HG02852 (cell line): ENCODE data around the gene SDHAF3.
A peak's percentile ranks its signal among the peaks of the same experiment; 100 is the strongest.
"Not testable (repeated sequence)": the region's sequence is repeated elsewhere in the genome, so short reads cannot be mapped to it uniquely, and the experiment has no call there.

Source experiments
- ATAC-seq: cut with Tn5 transposase; IDR thresholded peaks from one replicate; pipeline ENCODE4 v1.9.1; 2021; ENCODE audit warnings: mild to moderate bottlenecking, moderate library complexity; ENCODE audit not compliant: unreplicated experiment

The SDHAF3 gene

DNA sequence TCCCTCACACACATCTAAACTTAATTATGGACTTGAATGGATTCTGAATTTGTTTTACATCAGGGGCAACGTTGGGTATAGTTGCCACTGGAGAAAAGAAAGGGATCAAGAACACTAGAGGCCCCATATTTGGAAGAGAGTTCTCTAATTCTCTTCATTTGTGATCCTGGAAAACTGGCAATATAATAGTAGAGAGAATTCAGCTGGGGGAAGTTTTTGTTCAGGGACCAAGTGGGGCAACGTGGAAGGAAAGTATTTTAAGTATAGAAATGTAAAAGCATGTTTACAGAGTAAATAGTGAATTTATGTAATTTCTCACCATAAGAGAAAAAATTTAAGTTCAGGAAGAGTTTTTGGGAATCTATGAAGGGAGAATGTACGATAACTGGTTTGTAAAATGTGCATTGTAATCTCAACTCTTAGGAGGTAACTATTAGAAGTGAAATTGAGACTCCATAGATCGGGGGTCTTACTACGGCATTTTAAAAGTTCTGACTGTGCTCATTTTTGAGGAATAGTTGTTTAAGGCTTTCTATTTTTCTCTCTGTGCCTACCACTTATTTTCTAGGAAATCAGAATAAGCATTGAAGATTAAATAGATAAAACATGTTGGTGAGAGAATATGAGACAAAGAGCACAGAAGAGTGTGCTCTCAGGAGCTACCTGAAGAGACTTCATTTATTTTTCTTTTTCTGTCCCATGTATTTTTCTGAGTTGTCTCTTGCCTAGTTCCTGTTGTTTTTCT, 3.4 kb downstream of the SDHAF3 start:
- no peak for ATAC-seq

DNA sequence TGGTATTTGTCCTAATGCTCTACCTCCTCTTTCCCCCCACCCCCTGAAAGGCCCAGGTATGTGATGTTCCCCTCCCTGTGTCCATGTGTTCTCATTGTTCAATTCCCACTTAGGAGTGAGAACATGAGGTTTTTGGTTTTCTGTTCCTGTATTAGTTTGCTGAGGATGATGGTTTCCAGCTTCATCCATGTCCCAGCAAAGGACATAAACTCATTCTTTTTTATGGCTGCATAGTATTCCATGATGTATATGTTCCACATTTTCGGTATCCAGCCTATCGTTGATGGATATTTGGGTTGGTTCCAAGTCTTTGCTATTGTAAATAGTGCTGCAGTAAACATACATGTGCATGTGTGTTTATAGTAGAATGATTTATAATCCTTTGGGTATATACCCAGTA, 5.6 kb downstream of the SDHAF3 start:
- not testable (repeated sequence) for ATAC-seq

DNA sequence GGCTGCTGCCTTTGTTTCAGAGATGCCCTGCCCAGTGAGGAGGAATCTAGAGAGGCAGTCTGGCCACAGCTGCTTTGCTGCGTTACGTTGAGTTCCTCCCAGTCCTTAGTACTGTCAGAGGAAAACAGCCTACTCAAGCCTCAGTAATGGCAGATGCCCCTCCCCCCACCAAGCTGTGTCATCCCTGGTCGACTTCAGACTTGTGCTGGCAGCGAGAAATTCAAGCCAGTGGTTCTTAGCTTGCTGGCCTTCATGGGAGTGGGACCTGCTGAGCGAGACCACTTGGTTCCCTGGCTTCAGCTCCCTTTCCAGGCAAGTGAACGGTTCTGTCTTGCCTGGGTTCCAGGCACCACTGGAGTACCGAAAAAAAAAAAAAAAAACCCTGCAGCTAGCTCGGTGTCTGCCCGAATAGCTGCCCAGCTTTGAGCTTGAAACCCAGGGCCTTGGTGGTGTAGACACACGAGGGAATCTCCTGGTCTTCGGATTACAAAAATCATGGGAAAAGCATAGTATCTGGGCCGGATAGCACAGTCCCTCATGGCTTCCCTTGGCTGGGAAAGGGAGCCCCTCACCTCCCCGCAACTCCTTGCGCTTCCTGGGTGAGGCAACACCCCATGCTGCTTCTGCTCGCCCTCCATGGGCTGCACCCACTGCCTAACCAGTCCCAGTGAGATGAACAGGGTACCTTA, 9.1 kb downstream of the SDHAF3 start:
- ATAC-seq, result no peak

DNA sequence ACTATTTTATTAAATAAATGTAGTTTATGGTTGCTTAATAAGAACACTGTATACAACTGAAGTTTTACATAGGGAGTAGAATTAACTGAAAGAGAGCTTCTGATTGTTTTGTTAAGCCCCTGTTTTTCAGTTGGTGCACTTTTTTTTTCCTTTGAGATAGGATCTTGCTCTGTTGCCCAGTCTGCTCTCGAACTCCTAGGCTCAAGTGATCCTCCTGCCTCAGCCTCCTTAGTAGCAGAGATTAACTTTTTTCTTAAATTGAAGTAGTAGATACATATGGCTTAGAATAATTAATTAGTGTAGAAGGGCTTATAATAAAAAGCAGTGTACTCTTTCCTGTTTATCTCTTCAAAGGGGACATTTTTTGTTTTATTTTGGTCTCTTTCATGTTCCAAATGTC, 11.2 kb downstream of the SDHAF3 start:
- ATAC-seq, result no peak

DNA sequence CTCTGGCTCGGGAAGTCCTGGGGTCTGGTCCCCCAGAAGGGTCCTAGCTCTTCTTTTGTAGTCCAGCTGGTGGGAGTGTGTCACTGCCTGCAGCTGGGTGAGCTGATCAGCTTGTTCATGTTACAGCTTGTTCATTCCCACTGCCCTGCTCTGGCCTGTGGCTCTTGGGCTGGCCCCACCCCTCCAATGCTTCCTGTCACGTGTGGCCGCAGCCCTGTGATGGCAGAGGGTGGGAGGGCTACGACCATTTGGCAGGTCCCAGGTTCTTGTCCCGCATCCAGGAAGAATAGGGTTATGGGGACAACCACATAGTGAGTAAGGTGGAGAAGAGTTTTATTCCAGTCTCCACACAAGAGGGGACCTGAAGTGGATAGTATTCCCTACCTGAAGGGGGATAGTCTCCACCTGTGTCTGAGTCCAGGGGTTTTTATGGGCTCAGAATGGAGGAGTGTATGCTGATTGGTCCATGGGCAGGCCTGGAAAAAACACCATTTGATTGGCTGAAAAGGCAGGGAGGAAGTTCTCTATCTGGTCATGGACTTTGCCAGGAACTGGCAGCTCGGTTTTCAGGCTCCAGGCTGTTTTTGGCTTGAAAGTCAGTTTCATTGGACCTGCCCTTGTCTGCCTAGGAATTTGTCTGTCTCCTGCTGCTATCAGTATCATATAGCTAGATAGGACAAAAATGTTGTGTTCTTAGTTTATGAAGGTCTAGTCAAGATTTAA, 13.1 kb downstream of the SDHAF3 start:
- ATAC-seq, result no peak

DNA sequence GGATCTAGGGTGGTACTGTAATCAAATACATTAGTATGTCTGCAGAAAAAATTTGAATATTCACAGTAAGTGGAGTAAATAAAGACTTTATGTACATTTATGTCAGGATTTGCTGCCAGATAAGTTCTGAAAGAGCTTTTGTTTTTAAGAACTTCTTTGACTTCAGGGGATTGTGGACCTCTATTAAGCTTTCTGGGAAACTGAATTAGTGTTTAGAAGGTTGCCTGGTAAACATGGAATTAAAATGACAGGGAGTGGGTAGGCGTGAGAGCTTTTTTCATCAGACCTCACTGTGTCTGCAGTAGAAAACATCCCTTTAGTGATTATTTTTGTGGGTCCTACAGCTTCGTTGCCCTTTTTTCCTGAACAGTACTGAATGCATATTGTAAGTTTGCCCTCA, 15.7 kb downstream of the SDHAF3 start:
- no peak for ATAC-seq

DNA sequence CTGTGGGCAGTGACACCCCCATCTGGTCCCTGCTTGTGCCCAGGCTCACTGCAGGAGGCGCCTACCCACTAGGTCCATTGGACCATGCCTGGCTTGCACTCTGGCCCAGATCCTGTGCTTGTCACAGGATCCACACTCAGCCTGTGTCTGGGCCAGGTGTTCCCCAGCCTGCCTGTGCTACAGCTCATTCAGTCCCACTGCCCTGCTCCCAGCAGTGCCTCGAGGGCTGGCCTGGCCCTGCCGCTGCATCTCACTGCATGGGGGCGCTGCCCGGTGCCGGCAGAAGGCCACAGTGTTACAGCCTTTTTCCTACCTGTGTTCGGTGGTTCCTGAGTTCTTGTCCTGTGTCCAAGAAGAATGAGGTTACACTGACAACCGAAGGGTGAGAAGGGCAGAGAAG, 21.3 kb downstream of the SDHAF3 start:
- no peak for ATAC-seq

DNA sequence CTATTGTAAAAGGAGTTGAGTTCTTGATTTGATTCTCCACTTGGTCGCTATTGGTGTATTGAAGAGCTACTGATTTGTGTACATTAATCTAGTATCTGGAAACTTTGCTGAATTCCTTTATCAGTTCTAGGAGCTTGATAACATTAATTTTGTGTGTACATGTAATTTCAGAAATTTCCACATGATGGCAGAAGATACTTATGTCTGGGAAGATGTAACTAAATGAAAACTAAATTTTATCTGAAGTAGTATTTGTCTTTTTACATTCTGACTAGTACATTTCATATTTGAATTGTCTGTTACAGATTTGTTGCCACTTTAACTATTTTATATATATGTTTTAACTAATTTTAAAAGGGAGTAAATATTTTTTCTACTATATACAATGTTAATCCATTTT, 27.6 kb downstream of the SDHAF3 start:
- ATAC-seq, result no peak

DNA sequence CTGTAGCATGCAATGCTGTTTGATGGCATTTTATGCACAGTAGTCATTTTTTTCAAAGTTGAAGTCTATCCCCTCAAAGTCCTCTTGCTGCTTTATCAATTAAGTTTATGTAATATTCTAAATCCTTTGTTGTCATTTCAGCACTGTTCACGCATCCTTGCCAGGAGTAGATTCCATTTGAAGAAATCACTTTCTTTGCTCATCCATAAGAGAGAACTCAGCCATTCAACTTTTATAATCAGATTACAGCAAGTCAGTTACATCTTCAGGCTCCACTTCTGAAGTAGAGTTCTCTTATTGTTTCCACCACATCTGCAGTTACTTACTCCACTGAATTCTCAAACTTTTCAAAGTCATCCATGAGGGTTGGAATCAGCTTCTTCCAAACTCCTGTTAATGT, 32.3 kb downstream of the SDHAF3 start:
- no peak for ATAC-seq

DNA sequence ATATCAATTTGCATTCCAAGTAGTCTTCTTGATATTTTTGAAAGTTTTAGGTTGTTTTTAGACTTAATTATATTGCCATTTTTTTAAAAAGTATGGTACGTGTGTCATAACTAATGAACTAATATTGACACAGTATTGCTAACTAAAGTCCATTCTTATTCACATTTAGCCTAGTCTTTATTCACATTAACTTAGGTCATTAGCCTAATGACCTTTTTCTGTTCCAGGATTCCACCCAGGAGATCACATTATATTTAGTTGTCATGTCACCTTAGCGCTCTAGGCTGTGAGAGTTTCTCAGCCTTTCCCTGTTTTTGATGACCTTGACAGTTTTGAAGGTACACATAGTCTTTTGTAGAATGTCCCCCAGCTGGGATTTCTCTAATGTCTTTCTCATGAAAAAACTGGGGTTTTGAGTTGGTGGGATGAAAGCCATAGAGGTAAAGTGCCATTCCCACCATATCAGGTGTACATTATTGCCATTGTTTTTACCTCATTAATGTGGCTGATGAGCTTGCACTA, 38.5 kb downstream of the SDHAF3 start:
- no peak for ATAC-seq

DNA sequence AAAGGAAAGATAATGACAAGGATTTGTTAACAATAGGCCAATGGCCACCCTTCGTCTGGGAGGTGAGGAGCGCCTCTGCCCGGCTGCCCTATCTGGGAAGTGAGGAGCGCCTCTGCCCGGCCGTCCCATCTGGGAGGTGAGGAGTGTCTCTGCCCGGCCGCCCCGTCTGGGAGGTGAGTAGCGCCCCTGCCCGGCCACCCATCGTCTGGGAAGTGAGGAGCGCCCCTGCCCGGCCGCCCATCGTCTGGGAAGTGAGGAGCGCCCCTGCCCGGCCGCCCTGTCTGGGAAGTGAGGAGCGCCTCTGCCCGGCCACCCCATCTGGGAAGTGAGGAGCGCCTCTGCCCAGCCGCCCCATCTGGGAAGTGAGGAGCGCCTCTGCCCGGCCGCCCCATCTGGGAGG, 42.5 kb downstream of the SDHAF3 start:
- not testable (repeated sequence) for ATAC-seq

DNA sequence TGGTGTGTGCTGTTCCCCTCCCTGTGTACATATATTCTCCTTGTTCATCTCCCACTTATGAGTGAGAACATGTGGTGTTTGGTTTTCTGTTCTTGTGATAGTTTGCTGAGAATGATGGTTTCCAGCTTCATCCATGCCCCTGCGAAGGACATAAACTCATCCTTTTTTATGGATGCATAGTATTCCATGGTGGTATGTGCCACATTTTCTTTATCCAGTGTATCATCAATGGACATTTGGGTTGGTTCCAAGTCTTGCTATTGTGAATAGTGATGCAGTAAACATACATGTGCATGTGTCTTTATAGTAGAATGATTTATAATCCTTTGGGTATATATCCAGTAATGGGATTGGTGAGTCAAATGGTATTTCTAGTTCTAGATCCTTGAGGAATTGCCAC, 44.1 kb downstream of the SDHAF3 start:
- ATAC-seq, result not testable (repeated sequence)

DNA sequence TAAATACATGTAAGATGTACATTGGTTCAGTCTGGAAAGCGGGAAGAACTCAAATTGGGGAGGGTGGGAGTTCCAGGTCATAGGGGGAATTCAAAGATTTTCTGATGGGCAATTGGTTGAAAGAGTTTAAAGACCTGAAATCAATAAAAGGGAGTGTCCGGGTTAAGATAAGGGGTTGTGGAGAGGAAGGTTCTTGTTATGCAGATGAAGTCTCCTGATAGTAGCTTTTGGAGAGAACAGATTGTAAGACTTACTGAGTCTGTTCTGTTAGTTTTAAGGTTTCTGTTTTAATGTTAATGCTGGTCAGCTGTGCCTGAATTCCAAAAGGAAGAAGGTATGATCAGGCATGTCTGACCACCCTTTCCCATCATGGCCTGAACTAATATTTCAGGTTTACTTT, 48.8 kb downstream of the SDHAF3 start:
- ATAC-seq, result no peak

DNA sequence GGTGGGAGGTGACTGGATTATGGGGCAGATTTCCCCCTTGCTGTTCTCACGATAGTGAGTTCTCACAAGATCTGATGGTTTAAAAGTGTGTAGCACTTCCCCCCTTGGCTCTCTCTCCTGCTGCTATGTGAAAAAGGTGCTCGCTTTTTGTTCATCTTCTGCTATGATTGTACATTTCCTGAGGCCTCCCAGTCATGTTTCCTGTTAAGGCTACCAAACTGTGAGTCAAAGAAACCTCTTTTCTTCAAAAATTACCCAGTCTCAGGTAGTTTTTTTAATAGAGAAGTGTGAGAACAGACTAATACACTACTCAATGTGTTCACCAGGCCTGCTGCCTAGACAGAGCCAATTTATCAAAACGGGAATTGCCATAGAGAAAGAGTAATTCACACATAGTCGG, 49.7 kb downstream of the SDHAF3 start:
- ATAC-seq, result no peak

DNA sequence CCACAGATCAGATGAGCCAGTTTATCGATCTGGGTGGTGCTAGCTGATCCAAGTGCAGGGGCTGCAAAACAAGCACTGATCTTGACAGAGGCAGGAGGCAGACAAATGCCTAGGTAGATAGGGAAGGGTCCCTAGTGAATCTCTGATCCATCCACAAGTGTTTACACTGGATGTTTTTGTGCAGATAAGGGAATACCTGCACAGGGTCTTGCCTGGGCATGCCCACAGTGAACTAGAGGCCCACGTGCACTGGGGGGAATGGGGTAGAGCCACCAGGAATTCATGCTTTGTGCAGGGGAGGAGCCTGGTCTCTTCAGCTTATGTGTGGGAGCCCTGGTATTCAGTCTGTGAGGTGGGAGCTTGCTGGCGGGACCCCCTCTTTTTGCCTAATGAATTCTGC, 50.3 kb downstream of the SDHAF3 start:
- no peak for ATAC-seq

DNA sequence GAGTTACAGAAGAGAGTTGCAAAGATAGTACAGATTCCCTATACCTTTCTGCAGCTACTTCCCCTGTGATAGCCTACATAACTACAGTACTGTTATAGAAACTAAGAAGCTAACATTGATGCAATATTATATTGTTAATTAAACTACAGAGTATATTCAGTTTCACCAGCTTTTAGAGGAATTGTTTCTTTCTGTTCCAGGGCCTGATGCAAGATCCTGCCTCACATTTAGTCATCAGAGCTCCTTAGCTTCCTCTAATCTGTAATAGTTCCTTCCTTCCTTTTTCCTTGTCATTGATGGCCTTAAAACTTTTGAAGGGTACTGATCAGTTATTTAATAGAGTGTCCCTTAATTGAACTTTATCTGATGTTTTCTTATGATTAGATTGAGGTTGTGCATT, 56.8 kb downstream of the SDHAF3 start:
- ATAC-seq, result no peak

DNA sequence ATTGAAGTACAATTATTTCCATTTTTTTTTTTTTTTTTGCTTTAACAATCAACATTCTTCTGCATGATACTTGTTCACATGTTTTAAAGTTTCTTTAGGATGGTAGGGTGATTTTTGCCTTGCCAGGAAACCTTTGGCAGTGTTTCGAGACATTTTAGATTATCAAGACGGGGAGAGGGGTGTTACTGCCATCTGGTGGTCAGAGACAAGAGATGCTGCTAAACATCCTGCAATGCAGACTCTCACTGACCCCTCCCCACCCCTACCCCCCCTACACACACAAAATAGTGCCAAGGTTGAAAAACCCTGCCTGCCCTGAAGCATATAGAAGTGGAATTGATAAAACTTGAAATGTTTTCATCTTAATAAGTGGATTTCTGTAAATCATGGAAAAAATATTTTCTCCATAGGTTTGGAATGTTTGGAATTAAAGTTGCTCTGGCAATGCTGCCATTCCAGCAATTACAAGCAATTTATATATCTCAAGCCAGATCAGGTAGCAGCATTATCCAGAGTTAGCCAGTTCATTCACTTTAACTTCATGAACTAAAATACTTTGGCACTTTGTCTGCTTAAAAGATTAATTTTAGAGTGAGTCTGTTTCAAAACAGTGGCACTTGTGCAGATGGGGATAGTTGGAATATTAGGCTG, 62.1 kb downstream of the SDHAF3 start:
- ATAC-seq, result peak; percentile 83

DNA sequence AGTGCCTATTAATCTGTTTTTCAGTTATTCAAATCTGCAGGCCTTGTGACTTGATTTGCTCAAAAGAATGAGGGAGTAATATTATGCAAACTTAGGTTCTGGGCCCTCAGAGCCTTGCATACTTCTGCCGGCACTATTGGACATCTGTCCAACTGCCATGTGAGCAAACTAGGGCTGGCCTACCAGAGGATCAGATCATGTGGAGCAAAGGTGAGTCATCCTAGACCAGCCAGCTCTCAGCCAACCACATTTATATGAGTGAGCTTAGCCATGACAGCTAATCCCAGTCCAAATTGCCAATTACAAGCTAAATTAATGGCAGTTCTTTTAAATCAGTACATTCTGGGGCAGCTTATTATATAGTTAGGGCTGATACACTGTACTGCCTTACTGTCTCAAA, 69.6 kb downstream of the SDHAF3 start:
- ATAC-seq, result no peak

DNA sequence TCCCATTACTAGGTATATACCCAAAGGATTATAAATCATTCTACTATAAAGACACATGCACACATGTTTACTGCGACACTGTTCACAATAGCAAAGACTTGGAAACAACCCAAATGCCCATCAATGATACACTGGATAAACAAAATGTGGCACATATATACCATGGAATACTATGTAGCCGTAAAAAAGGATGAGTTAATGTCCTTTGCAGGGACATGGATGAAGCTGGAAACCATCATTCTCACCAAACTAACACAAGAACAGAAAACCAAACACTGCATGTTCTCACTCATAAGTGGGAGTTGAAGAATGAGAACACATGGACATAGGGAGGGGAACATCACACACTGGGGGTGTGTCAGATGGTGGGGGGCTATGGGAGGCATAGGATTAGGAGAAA, 78.7 kb downstream of the SDHAF3 start:
- not testable (repeated sequence) for ATAC-seq

DNA sequence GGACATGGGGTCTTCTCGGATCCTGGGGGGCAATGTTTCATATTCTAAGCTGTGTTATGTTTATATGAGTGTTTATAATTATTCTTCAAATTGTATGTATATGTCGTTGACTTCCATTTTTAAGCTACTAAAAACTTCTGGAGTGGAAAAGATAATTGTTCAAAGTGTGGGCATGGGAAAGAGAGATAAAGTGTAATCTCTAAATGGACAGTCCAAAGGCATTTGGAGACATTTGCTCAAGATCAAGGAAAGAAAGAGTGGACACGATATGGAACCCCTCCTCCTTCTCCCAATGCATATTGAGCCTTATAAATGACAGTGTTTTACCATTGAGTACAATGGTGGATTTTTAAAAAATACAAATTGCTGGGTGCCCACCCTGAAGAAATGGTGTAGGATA, 81.1 kb downstream of the SDHAF3 start:
- ATAC-seq, result no peak

DNA sequence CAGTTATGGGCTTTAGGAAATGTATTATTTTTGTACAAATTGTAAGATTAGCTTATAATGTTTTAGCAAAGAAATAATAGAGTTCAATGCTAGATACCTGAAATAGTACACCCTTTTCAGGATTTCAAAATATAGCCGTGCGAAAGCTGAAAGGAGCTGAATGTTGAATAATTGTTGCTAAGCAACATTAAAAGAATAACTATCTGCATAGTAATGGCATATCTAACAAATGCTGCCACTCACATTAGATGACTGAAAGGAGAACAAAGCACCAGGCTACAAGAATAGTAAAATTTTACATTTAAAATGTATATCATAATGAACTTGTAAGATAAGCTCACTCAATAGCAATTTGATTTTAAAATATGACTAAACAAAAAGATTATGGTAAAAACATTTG, 82.5 kb downstream of the SDHAF3 start:
- no peak for ATAC-seq
